Large intestine (tissue), 3 donors: Measurements from ENCODE around the gene GRM5. TPM values are rescaled to one million over a fixed set of nuclear protein-coding genes. Genes with fewer than 3 reads are reported as not detected.

Source experiments
- DNase-seq, 2 donors: peaks; one replicate each; pipeline versions ENCODE4 v3.0.0 to v3.0.0-alpha.2; 2013
- H3K27ac ChIP-seq: one replicate; pipeline ENCODE4 v1.5.1; 2013; ENCODE audit warnings: low read length
- H3K27me3 ChIP-seq: 2 replicates; pipeline ENCODE4 v1.6.1; 2013; ENCODE audit warnings: low read length; ENCODE audit not compliant: control insufficient read depth, insufficient read depth
- H3K36me3 ChIP-seq: 2 replicates; pipeline ENCODE4 v1.6.1; 2013; ENCODE audit warnings: low read length; ENCODE audit not compliant: control insufficient read depth, insufficient read depth
- H3K4me1 ChIP-seq: one replicate; pipeline ENCODE4 v1.6.1; 2013; ENCODE audit warnings: low read length; ENCODE audit not compliant: control insufficient read depth, insufficient read depth
- H3K4me3 ChIP-seq: one replicate; pipeline ENCODE4 v1.5.1; 2013; ENCODE audit warnings: low read length
- H3K9me3 ChIP-seq: one replicate; pipeline ENCODE4 v1.6.1; 2013; ENCODE audit warnings: mild to moderate bottlenecking, low read depth, low read length, moderate library complexity; ENCODE audit not compliant: control insufficient read depth
- WGBS: methylation state at CpG from one replicate; pipeline ENCODE4 v1.1.5; 2013; ENCODE audit warnings: low lambda C conversion rate; ENCODE audit not compliant: insufficient coverage; 5-methylcytosine and 5-hydroxymethylcytosine counted together
- polyA plus RNA-seq: library from polyadenylated mRNA; unstranded; fragments of 120-200 nt; gene quantifications from one replicate; pipeline ENCODE4 v1.2.1, GENCODE V29; 2013

The GRM5 gene
- polyA plus RNA-seq, 1 donor: 0.06 TPM

DNA sequence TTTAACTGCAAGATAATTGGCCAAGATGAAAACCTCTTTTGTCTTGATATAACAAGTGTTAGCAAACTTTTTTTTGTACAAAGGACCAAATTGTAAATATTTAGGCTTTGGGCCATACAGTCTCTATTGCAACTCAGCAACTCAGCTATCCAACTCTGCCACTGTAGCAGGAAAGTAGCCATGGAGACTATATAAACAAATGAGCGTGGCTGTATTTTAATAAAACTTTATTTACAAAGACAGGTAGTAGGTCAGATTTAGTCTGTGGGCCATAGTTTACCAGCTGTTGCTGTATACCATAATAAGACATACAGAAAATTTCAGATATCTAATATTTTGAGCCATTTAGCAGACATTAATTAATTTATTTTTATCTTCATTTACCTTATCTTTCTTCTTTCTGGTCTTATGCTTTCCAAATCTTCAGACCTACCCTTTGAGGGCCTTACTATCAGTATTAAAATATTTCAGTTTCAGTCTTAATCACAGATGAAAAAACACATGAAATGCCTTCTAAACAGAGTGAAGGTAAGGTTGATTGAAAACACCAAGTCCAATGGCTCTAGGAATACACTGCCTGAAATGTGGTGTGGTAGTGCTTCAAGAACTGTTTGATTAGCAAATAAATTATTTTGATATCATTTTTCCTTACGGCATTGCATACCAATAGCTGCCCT, 471.4 kb downstream of the GRM5 start:
- WGBS: 92% methylated on average over 2 of the region's 2 CpGs
- Histone ChIP-seq H3K27ac (no peak overlapping the region), H3K9me3 (peaks cover 3% of the 10 kb centered on the region), H3K4me1 (no peaks in the 10 kb centered on the region), H3K4me3 (no peak overlapping the region), H3K27me3 (no peaks in the 10 kb centered on the region), H3K36me3 (no peaks in the 10 kb centered on the region)
- DNase-seq: no peak

DNA sequence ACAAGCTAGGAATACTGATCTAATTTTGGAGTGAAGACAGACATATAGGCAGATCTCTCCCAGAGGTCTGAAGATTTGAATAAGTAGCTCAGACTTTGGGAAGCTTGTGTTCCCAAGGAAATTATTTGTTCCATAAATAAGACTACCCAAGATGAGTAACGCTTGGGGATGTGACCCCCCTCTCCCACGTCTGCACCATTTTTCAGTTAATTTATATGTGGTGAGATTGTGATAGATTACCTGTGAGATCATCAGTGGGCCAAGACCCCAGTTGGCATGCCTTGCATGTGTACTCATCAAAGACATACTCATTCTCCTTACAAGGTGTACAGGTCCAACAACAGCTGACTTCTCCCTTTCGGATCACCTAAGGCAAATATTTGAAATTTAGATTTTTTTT, 475.4 kb downstream of the GRM5 start:
- no peak for DNase-seq
- 89% methylated on average over 1 of the region's 3 CpGs for WGBS
- Histone ChIP-seq H3K27ac (no peak overlapping the region), H3K4me1 (no peaks in the 10 kb centered on the region), H3K36me3 (no peaks in the 10 kb centered on the region), H3K27me3 (no peaks in the 10 kb centered on the region), H3K9me3 (peaks cover 3% of the 10 kb centered on the region), H3K4me3 (no peak overlapping the region)

DNA sequence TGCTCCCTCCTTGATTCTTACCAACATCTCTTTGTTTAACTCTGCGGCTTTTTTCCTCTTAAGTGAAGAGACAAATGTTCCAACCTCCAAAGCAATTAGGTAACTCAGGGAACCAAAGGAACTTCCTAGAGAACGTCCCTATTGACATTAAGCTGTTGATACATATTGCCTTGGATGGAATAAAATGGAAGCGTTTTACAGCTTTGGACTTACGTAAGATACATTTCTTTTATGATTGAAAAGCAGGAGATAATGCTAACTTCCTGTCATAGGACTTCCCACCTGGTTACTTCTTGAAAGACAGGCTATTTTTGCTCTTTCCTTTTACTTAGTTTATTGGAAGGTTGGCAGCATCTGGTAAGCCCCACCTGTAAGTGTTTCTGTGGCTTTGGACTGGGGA, 482.5 kb downstream of the GRM5 start:
- 83% methylated on average over 1 of the region's 4 CpGs for WGBS
- Histone ChIP-seq H3K27ac (no peak overlapping the region), H3K4me3 (no peak overlapping the region), H3K4me1 (no peaks in the 10 kb centered on the region), H3K36me3 (no peaks in the 10 kb centered on the region), H3K9me3 (no peaks in the 10 kb centered on the region), H3K27me3 (no peaks in the 10 kb centered on the region)
- DNase-seq: peak; percentile 18 to 55

DNA sequence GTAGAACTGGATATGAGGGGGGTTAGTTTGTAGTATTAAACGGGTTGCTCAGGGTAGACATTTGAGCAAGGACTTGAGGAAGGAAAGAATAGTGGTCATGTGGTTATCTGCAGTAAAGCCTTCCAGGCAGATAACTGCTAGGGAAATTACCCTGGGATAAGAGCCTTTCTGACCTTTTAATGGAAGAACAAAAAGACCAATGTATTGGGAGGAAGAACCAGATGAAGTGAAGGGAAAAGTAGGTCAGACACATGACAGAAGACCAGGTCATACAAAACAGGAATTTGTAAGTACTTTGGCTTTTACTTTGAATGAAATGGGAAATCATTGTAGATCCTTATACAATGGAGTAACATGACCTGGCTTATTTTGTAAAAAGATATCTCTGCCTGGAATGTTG, 486.3 kb downstream of the GRM5 start:
- no peaks in the 10 kb centered on the region for H3K4me1 ChIP-seq
- no peaks in the 10 kb centered on the region for H3K36me3 ChIP-seq
- H3K27me3 ChIP-seq: no peaks in the 10 kb centered on the region
- H3K27ac ChIP-seq: no peak overlapping the region
- H3K4me3 ChIP-seq: no peak overlapping the region
- WGBS: 60% methylated on average over 1 of the region's 1 CpG
- DNase-seq: no peak
- H3K9me3 ChIP-seq: no peaks in the 10 kb centered on the region

DNA sequence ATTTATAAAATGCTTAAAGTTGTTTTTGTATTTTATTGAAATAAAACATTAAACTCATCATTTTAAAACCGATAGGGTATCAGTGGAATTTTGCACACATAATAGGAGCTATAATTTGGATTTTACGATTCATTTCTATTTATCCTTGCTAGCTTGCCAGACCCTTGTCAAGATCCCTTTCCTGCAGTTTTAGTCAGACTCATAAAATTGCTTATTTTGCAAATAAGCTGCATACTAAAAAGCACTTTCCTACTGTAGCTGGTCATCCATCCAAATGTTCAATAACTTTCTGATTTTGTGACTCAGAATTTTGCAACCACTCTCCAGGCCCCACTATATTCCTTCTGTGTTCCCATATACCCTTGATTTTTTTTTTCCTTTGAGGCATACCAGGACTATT, 489.0 kb downstream of the GRM5 start:
- DNase-seq: no peak
- Histone ChIP-seq H3K4me3 (no peak overlapping the region), H3K4me1 (no peaks in the 10 kb centered on the region), H3K36me3 (no peaks in the 10 kb centered on the region), H3K9me3 (no peaks in the 10 kb centered on the region), H3K27me3 (no peaks in the 10 kb centered on the region), H3K27ac (no peak overlapping the region)
- 100% methylated on average over 1 of the region's 2 CpGs for WGBS

DNA sequence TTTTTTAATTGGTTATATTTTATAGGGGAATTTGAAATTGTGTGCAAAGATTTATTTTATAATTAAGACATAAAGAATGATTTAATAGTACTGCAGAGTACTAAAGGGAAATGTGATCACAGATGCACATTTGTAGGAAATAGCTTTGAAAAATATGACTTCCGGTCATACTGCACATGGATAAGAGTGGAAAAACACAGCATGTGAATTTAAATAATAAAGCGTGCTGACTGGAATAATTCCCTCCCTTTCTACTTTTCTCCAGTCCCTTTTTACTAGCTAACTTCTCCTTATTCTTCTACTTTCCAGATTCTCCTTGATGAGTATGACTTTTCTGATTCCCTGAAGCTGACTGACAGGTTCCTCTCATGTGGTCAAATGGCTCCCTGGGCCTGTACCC, 489.9 kb downstream of the GRM5 start:
- H3K27ac ChIP-seq: no peak overlapping the region
- H3K4me1 ChIP-seq: no peaks in the 10 kb centered on the region
- no peaks in the 10 kb centered on the region for H3K36me3 ChIP-seq
- no peak for DNase-seq
- no peaks in the 10 kb centered on the region for H3K9me3 ChIP-seq
- 92% methylated on average over 2 of the region's 2 CpGs for WGBS
- H3K27me3 ChIP-seq: no peaks in the 10 kb centered on the region
- no peak overlapping the region for H3K4me3 ChIP-seq

DNA sequence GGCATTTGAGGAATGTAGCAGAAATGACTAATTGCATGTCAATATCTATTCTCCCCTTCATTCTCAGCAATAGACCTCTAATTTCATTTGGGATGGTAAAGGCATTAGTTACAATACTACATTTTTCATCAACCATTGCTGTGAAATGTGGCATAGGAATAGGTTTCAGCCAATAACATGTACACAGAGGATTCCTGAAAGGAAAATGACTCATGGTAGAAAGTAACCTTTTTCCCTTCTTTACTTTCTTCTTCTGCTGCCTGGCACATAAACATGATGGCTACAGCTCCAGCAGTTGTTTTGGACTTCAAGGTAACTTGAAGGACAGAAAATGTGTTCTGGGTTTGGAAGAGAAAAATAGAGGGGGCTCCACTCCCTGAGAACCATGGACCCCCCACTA, 496.4 kb downstream of the GRM5 start:
- Histone ChIP-seq H3K27ac (no peak overlapping the region), H3K27me3 (no peaks in the 10 kb centered on the region), H3K36me3 (no peaks in the 10 kb centered on the region), H3K4me1 (no peaks in the 10 kb centered on the region), H3K4me3 (no peak overlapping the region), H3K9me3 (no peaks in the 10 kb centered on the region)
- no peak for DNase-seq

DNA sequence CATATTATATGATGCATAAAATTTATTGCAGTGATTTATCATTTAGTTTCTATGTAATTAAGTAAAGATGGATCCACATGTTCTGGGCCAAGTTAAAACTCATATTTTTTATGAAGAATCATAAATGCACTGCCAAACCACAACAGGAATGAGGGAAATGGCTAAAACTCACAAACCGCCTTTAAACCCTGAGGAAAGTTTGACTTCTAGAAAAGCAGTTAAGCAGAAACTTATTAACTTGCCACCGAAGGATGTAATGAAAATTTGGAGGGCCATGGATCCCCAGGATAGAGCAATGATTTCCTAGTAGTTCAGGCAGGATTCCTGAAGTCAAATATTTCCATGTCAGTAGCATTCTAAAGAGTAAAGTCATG, 510.0 kb downstream of the GRM5 start:
- Histone ChIP-seq H3K27ac (no peak overlapping the region), H3K36me3 (no peaks in the 10 kb centered on the region), H3K27me3 (no peaks in the 10 kb centered on the region), H3K4me1 (no peaks in the 10 kb centered on the region), H3K9me3 (no peaks in the 10 kb centered on the region), H3K4me3 (no peak overlapping the region)
- no CpG with 5 or more reads among the region's 2 CpGs for WGBS
- DNase-seq: no peak

DNA sequence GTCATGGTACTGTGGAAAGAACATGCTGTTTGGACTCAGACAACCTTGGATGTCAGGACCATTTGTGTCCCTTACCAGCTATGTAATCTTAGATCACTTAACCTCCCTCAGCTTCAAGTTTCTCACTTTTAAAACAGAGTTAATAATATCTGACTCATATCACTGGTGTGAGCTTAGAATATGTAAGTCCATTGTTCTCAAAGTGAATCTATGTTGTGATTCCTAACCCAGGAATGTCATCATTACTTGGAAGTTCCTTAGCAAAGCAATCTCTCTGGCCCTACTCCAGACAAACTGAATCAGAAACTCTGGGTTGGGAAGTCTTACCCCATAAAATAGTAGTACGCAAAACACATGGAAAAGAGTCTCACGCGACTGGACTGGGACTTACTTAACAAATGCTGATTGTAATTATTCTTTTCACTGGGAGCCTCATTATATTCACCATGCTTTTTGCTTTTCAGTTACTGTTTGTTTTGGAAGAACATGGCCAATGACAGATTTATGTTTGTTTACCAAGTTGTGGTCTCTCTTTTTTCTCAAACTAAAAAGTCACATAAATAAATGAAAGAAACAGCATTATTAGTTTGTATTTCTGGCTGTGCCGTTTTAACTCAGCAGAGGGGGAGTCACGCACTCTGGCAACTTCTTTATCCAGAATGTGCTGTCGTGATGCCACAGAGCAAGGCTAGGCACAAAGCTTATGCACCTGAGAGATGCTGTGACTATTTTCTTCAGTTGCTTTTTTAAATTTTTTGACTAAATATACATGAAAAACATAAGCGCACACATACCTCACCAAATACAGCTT, 510.6 kb downstream of the GRM5 start:
- no peaks in the 10 kb centered on the region for H3K4me1 ChIP-seq
- H3K27me3 ChIP-seq: no peaks in the 10 kb centered on the region
- no peaks in the 10 kb centered on the region for H3K9me3 ChIP-seq
- H3K4me3 ChIP-seq: no peak overlapping the region
- peak; percentile 14 to 17 for DNase-seq
- 83% methylated on average over 1 of the region's 7 CpGs for WGBS
- no peak overlapping the region for H3K27ac ChIP-seq
- H3K36me3 ChIP-seq: no peaks in the 10 kb centered on the region

DNA sequence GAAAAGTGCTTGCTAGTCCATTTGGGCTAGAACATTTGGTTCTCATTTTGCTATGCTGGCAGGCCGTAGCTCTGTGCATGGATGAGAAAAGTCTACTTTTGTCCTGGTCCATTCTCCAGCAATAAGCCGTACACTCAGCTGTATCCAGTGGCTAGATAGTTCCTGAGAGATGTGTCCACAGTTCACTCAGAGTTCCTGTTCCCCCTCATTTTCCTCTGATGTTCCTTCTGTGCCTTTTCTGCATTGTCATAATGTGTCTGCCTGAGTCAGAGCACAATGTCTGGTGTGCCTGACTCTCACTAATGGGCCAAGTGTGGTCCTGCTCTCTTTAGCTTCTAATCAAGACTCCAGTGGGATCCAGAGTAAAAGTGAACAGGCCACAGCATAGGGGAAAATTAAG, 512.6 kb downstream of the GRM5 start:
- no peak overlapping the region for H3K4me3 ChIP-seq
- H3K9me3 ChIP-seq: no peaks in the 10 kb centered on the region
- WGBS: no CpG with 5 or more reads among the region's 2 CpGs
- H3K27me3 ChIP-seq: no peaks in the 10 kb centered on the region
- no peak for DNase-seq
- no peak overlapping the region for H3K27ac ChIP-seq
- no peaks in the 10 kb centered on the region for H3K36me3 ChIP-seq
- no peaks in the 10 kb centered on the region for H3K4me1 ChIP-seq
